SK-N-SH (cell line): ENCODE results near the gene AUTS2. TPM values are rescaled to one million over a fixed set of nuclear protein-coding genes. Genes with fewer than 3 reads are reported as not detected.

Experiments used
- CTCF ChIA-PET: fragments of 300-600, 350-600 bp; formaldehyde crosslinking; extraction: SDS; loops from one replicate; lab custom pipeline; 2021; lab: Yijun Ruan, JAX
- POLR2A ChIA-PET: fragments of 350-600 bp; sonication (Branson Sonifier 250); formaldehyde crosslinking; extraction: SDS; loops from one replicate; lab custom pipeline; 2020; ENCODE audit warnings: antibody characterized with exemption, inconsistent platforms; lab: Yijun Ruan, JAX
- DNase-seq: peaks from one replicate; pipeline ENCODE4 v3.0.0; 2012
- H2AFZ ChIP-seq: fragments of 200-600 bp; sonication (generic); 2 replicates; pipeline ENCODE4 v1.8.1; 2016; ENCODE audit warnings: antibody characterized with exemption, mild to moderate bottlenecking, low read depth
- H3F3A ChIP-seq: fragments of 200-600 bp; sonication (generic); replicated peaks from 2 replicates; pipeline ENCODE3; 2016; ENCODE audit warnings: antibody characterized with exemption, mild to moderate bottlenecking; ENCODE audit not compliant: insufficient read depth
- H3K27ac ChIP-seq, 2 experiments: fragments of 200-500 bp in 1 of 2; fragments of 200-600 bp in 1 of 2; sonication (Bioruptor generic) in 1 of 2; sonication (generic), shearing (Covaris generic) in 1 of 2; 2 replicates each; pipeline versions ENCODE4 v1.5.1 to v1.6.1; 2014 to 2016; ENCODE audit warnings: low read depth in 2 of 2, inconsistent platforms in 1 of 2, low read length in 1 of 2, mild to moderate bottlenecking in 1 of 2, mixed read lengths in 1 of 2
- H3K27me3 ChIP-seq: fragments of 200-600 bp; sonication (generic), shearing (Covaris generic); 2 replicates; pipeline ENCODE4 v1.6.1; 2016; ENCODE audit warnings: mixed run types; ENCODE audit not compliant: insufficient read depth
- H3K36me3 ChIP-seq, 2 experiments: fragments of 200-500 bp in 1 of 2; fragments of 200-600 bp in 1 of 2; sonication (Bioruptor generic) in 1 of 2; sonication (generic) in 1 of 2; replicated peaks in 1 of 2; 2 replicates each; pipeline versions ENCODE3 to v1.5.1; 2014 to 2016; ENCODE audit warnings: low read length in 1 of 2, mild to moderate bottlenecking in 1 of 2; ENCODE audit not compliant: insufficient read depth in 2 of 2, control insufficient read depth in 1 of 2
- H3K4me1 ChIP-seq, 2 experiments: fragments of 200-500 bp in 1 of 2; fragments of 200-600 bp in 1 of 2; sonication (Bioruptor generic) in 1 of 2; sonication (generic), shearing (Covaris generic) in 1 of 2; 2 replicates each; pipeline versions ENCODE4 v1.5.1 to v1.6.1; 2014 to 2016; ENCODE audit warnings: low read depth in 1 of 2, low read length in 1 of 2, mixed run types in 1 of 2; ENCODE audit not compliant: insufficient read depth in 2 of 2, control insufficient read depth in 1 of 2
- H3K4me2 ChIP-seq: fragments of 200-600 bp; sonication (generic), shearing (Covaris generic); 2 replicates; pipeline ENCODE4 v1.6.1; 2017; ENCODE audit warnings: mixed run types
- H3K4me3 ChIP-seq, 2 experiments: fragments of 200-500 bp in 1 of 2; fragments of 200-600 bp in 1 of 2; sonication (Bioruptor generic) in 1 of 2; sonication (generic), shearing (Covaris generic) in 1 of 2; 2 replicates each; pipeline versions ENCODE4 v1.5.1 to v1.8.1; 2014 to 2016; ENCODE audit warnings: low read depth in 2 of 2, inconsistent platforms in 1 of 2, low read length in 1 of 2, mild to moderate bottlenecking in 1 of 2, mixed read lengths in 1 of 2, moderate library complexity in 1 of 2
- H3K79me2 ChIP-seq: fragments of 200-600 bp; sonication (generic); 2 replicates; pipeline ENCODE4 v1.8.1; 2017; ENCODE audit warnings: mild to moderate bottlenecking; ENCODE audit not compliant: insufficient read depth
- H3K9ac ChIP-seq: fragments of 200-600 bp; sonication (generic); 2 replicates; pipeline ENCODE4 v1.6.1; 2017; ENCODE audit warnings: mixed run types
- H3K9me2 ChIP-seq: fragments of 200-600 bp; sonication (generic); 2 replicates; pipeline ENCODE4 v1.6.1; 2017; ENCODE audit warnings: mixed run types
- H3K9me3 ChIP-seq: fragments of 200-600 bp; sonication (generic); 2 replicates; pipeline ENCODE4 v1.6.1; 2017; ENCODE audit warnings: mixed run types, mild to moderate bottlenecking, moderate library complexity
- H4K20me1 ChIP-seq: fragments of 200-600 bp; sonication (generic); 2 replicates; pipeline ENCODE4 v1.6.1; 2017; ENCODE audit warnings: mild to moderate bottlenecking, mixed run types; ENCODE audit not compliant: insufficient read depth
- EP300 ChIP-seq, 2 experiments: IDR thresholded peaks; 2 replicates each; pipeline versions ENCODE4 v1.4.0 to v1.6.1; 2012; ENCODE audit warnings: borderline replicate concordance in 1 of 2, low read depth in 1 of 2, low read length in 1 of 2
- EZH2phosphoT487 ChIP-seq: fragments of 200-600 bp; sonication (generic); IDR thresholded peaks from 2 replicates; pipeline ENCODE4 v1.6.1; 2017; ENCODE audit warnings: low read depth, mixed run types, mild to moderate bottlenecking, antibody characterized with exemption, moderate library complexity, borderline replicate concordance
- FOSL2 ChIP-seq: IDR thresholded peaks from 2 replicates; pipeline ENCODE4 v1.4.0; 2012; ENCODE audit warnings: low read depth, mild to moderate bottlenecking, moderate library complexity, borderline replicate concordance
- FOXJ3 ChIP-seq: sonication (generic); formaldehyde crosslinking; IDR thresholded peaks from 2 replicates; pipeline ENCODE4 v1.5.1; 2020; ENCODE audit warnings: mild to moderate bottlenecking, missing genetic modification reagents
- MXI1 ChIP-seq: IDR thresholded peaks from 2 replicates; pipeline ENCODE4 v1.6.1; 2012; ENCODE audit warnings: mild to moderate bottlenecking, low read depth, low read length, improper control_type of control experiment
- RXRA ChIP-seq: IDR thresholded peaks from 2 replicates; pipeline ENCODE4 v1.4.0; 2012; ENCODE audit warnings: low read depth, mild to moderate bottlenecking, borderline replicate concordance
- TAF1 ChIP-seq: IDR thresholded peaks from 2 replicates; pipeline ENCODE4 v1.6.1; 2012; ENCODE audit warnings: low read depth, mild to moderate bottlenecking, low read length, moderate library complexity, borderline replicate concordance
- YY1 ChIP-seq: IDR thresholded peaks from 2 replicates; pipeline ENCODE4 v1.4.0; 2012; ENCODE audit warnings: low read depth, mild to moderate bottlenecking
- polyA plus RNA-seq, 3 experiments: library from polyadenylated mRNA; depleted of rRNA; stranded (reverse); fragments of >200 nt; gene quantifications; 2 replicates each; pipeline ENCODE4 v1.2.3, GENCODE V29; 2012
- TF ChIP-seq, protein P1 (sequence below): fragments of 150-350 bp; IDR thresholded peaks from 2 replicates; pipeline ENCODE4 v1.6.1; 2016; ENCODE audit warnings: mild to moderate bottlenecking, low read depth, low read length
- TF ChIP-seq, protein P2 (sequence below): IDR thresholded peaks from 2 replicates; pipeline ENCODE4 v1.4.0; 2012; ENCODE audit warnings: low read depth, borderline replicate concordance
- TF ChIP-seq, protein P3 (sequence below): IDR thresholded peaks from 2 replicates; pipeline ENCODE4; 2012

AUTS2 gene
- polyA plus RNA-seq, 1 of the 3 experiments (the other 2 are of a cell fraction), result 15.6 TPM

DNA sequence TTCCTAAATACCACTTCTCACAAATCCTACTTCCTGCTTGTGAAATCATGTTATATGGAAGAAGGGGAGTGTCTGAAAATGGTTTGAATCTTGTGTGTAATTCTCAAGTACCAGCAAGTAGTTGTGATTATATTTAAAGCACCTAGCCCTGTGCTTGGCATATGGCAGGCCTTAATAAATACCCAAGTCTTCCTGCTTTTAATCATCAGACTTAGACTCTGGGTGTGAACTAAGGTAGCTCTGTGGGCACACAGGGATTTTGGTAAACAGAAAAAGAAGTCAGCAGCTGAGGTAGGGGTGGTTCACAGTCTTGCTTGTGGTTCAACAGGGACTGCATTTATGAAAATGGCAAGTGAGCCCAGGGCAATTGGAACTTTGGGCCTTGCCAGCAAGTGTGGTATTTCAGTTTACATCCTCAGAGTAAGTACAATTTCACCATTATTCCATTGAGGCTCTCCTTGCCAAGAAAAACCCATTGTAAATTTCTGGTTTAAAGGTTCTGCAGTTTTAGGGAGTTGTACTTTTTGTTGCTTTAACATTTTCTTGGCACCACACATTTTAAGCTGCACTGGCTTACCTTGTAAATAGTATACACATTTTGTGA, 215.5 kb downstream of the AUTS2 start:
- no peaks in the 10 kb centered on the region for H3K36me3 ChIP-seq
- ChIA-PET CTCF (interaction anchor here (0.7 to 0.8 kb wide), 2 partner anchors 10 to 15 kb away, joined by 3 read pairs; no protein-coding TSS in a partner anchor), POLR2A (no interaction called here)
- no peaks in the 10 kb centered on the region; the same call in 1 of the 2 replicates for H4K20me1 ChIP-seq
- no peaks in the 10 kb centered on the region for H3F3A ChIP-seq
- no peak overlapping the region; a peak in 1 of 4 replicates for H3K27ac ChIP-seq
- H2AFZ ChIP-seq, result no peak overlapping the region
- H3K9me2 ChIP-seq, result no peaks in the 10 kb centered on the region
- H3K4me1 ChIP-seq, result peaks cover 13 to 46% of the 10 kb centered on the region in 2 experiments; a peak in 3 of 4 replicates
- H3K9me3 ChIP-seq, result no peaks in the 10 kb centered on the region
- DNase-seq, result no peak
- no peaks in the 10 kb centered on the region for H3K27me3 ChIP-seq
- no peak overlapping the region for H3K4me2 ChIP-seq
- H3K9ac ChIP-seq, result no peak overlapping the region
- TF ChIP-seq MXI1 (no peak), TAF1 (no peak), RXRA (no peak), EZH2phosphoT487 (no peak), FOXJ3 (no peak), EP300 (IDR thresholded peaks at IDR 0.05; ENCODE audit: borderline replicate concordance in 1 of 2, low read depth in 1 of 2, low read length in 1 of 2) (no peak), YY1 (no peak), FOSL2 (no peak)
- TF ChIP-seq, protein P1, sequence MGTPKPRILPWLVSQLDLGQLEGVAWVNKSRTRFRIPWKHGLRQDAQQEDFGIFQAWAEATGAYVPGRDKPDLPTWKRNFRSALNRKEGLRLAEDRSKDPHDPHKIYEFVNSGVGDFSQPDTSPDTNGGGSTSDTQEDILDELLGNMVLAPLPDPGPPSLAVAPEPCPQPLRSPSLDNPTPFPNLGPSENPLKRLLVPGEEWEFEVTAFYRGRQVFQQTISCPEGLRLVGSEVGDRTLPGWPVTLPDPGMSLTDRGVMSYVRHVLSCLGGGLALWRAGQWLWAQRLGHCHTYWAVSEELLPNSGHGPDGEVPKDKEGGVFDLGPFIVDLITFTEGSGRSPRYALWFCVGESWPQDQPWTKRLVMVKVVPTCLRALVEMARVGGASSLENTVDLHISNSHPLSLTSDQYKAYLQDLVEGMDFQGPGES, result no peak
- TF ChIP-seq, protein P2, sequence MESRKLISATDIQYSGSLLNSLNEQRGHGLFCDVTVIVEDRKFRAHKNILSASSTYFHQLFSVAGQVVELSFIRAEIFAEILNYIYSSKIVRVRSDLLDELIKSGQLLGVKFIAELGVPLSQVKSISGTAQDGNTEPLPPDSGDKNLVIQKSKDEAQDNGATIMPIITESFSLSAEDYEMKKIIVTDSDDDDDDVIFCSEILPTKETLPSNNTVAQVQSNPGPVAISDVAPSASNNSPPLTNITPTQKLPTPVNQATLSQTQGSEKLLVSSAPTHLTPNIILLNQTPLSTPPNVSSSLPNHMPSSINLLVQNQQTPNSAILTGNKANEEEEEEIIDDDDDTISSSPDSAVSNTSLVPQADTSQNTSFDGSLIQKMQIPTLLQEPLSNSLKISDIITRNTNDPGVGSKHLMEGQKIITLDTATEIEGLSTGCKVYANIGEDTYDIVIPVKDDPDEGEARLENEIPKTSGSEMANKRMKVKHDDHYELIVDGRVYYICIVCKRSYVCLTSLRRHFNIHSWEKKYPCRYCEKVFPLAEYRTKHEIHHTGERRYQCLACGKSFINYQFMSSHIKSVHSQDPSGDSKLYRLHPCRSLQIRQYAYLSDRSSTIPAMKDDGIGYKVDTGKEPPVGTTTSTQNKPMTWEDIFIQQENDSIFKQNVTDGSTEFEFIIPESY, result no peak
- TF ChIP-seq, protein P3, sequence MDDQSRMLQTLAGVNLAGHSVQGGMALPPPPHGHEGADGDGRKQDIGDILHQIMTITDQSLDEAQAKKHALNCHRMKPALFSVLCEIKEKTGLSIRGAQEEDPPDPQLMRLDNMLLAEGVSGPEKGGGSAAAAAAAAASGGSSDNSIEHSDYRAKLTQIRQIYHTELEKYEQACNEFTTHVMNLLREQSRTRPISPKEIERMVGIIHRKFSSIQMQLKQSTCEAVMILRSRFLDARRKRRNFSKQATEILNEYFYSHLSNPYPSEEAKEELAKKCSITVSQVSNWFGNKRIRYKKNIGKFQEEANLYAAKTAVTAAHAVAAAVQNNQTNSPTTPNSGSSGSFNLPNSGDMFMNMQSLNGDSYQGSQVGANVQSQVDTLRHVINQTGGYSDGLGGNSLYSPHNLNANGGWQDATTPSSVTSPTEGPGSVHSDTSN, result no peak
- peaks cover 3% of the 10 kb centered on the region; the same call in 1 of the 2 replicates for H3K79me2 ChIP-seq
- no peak overlapping the region for H3K4me3 ChIP-seq
